Thoracic aorta (tissue), 2 donors: ENCODE measurements around the gene AKAP10. TPM values are rescaled to one million over a fixed set of nuclear protein-coding genes. Genes with fewer than 3 reads are reported as not detected.
"Not testable (repeated sequence)": the region's sequence is repeated elsewhere in the genome, so short reads cannot be mapped to it uniquely, and the experiment has no call there.

Experiments
- ATAC-seq: fragments of 150-250 bp; one replicate; pipeline ENCODE4 v1.8.0; 2017; ENCODE audit warnings: low read depth; ENCODE audit not compliant: insufficient number of reproducible peaks, low FRiP score
- DNase-seq: peaks from one replicate; pipeline ENCODE4 v3.0.0-alpha.2; 2020; ENCODE audit warnings: low spot score
- H3K27ac ChIP-seq, 2 donors: fragments of 200-600 bp; sonication (generic); 1 replicate in 1 of 2; 2 replicates in 1 of 2; pipeline ENCODE4 v1.5.1; 2016; ENCODE audit warnings: mild to moderate bottlenecking in 2 of 2, moderate library complexity in 2 of 2
- H3K27me3 ChIP-seq: fragments of 200-600 bp; sonication (generic); replicated peaks from 2 replicates; pipeline ENCODE4 v1.6.0; 2016; ENCODE audit warnings: mild to moderate bottlenecking; ENCODE audit not compliant: insufficient read depth
- H3K36me3 ChIP-seq: fragments of 200-600 bp; sonication (generic); one replicate; pipeline ENCODE4 v1.5.1; 2016
- H3K4me1 ChIP-seq, 2 donors: fragments of 200-600 bp; sonication (generic); 1 replicate in 1 of 2; 2 replicates in 1 of 2; pipeline versions ENCODE4 v1.5.1 to v1.6.0; 2016; ENCODE audit warnings: low read depth in 2 of 2, mild to moderate bottlenecking in 1 of 2; ENCODE audit not compliant: control insufficient read depth in 1 of 2
- H3K4me3 ChIP-seq: fragments of 200-600 bp; sonication (generic); 2 replicates; pipeline ENCODE4 v1.5.1; 2016; ENCODE audit warnings: mild to moderate bottlenecking
- H3K9me3 ChIP-seq: fragments of 200-600 bp; sonication (generic); 2 replicates; pipeline ENCODE4 v1.5.1; 2016
- CTCF ChIP-seq: fragments of 200-600 bp; sonication (generic); IDR thresholded peaks from one replicate; pipeline ENCODE4 v1.5.1; 2019; ENCODE audit warnings: antibody characterized with exemption
- total RNA-seq, 2 donors: library from RNA; depleted of rRNA; stranded (reverse); fragments of >200 nt; gene quantifications; one replicate each; pipeline versions ENCODE4 v1.1.0 to v1.2.3, GENCODE V29; 2016

Gene AKAP10
- total RNA-seq, 2 donors from 2014 or later, result 29.6 to 48.5 TPM

- ATAC-seq, result no peak
- no peaks in the 10 kb centered on the region for H3K27me3 ChIP-seq
Measured at GRCh38 chr17:19865021-19865420, 112.6 kb downstream of the AKAP10 start.

GRCh38 chr17:19860647-19861177 is 116.9 kb downstream of the AKAP10 start:
- DNase-seq, H3K4me1 ChIP-seq, ATAC-seq, H3K4me3 ChIP-seq, H3K9me3 ChIP-seq, H3K27me3 ChIP-seq, H3K36me3 ChIP-seq, H3K27ac ChIP-seq: not testable (repeated sequence)

More at GRCh38 chr17:19865021-19865420, 112.6 kb downstream of the AKAP10 start:
- Histone ChIP-seq H3K4me3 (no peak overlapping the region), H3K4me1 (peaks cover 8 to 15% of the 10 kb centered on the region in 2 donors), H3K9me3 (no peaks in the 10 kb centered on the region), H3K27ac (no peak overlapping the region), H3K36me3 (peaks cover 5% of the 10 kb centered on the region)
- TF ChIP-seq CTCF, result no peak
- DNase-seq, result no peak

- Histone ChIP-seq H3K27ac (no peak overlapping the region), H3K36me3 (peaks cover 5% of the 10 kb centered on the region), H3K4me3 (no peak overlapping the region), H3K9me3 (no peaks in the 10 kb centered on the region), H3K4me1 (no peaks in the 10 kb centered on the region), H3K27me3 (no peaks in the 10 kb centered on the region)
- ATAC-seq (no peak), DNase-seq (no peak)
- TF ChIP-seq CTCF, result no peak
Measured at GRCh38 chr17:19857640-19858039, 120.0 kb downstream of the AKAP10 start.

Other genes with a start within 250 kb of the AKAP10 start
- 10 to 100 TPM in 1 of 2 donors, 1 to 10 TPM in 1; 3.2 to 21.2 TPM for gene ALDH3A1, start 229.5 kb downstream of the AKAP10 start, total RNA-seq
- 10 to 100 TPM; 24.8 TPM for gene ULK2, start 109.9 kb downstream of the AKAP10 start, total RNA-seq
- 10 to 100 TPM; 89.8 to 91.9 TPM for gene SPECC1, start 31.5 kb upstream of the AKAP10 start, total RNA-seq